WTC11 (cell line): ENCODE measurements around the gene SAC3D1. TPM values are rescaled to one million over a fixed set of nuclear protein-coding genes. Genes with fewer than 3 reads are reported as not detected.

Source experiments
- ATAC-seq: fragments of 200-7000 bp; cut with Tn5 transposase; 2 replicates; pipeline ENCODE4 v1.10.0; 2021; ENCODE audit warnings: mild to moderate bottlenecking, moderate library complexity
- CTCF ChIA-PET: fragments of 300-600 bp; sonication (Branson Sonifier 250); formaldehyde crosslinking; loops from one replicate; lab custom pipeline; 2021; ENCODE audit warnings: antibody characterized with exemption; lab: Charles Lee
- POLR2A ChIA-PET: fragments of 350-600 bp; sonication (Branson Sonifier 250); formaldehyde crosslinking; loops from one replicate; lab custom pipeline; 2021; ENCODE audit warnings: antibody characterized with exemption; lab: Charles Lee
- DNase-seq: peaks from one replicate; pipeline ENCODE4 v3.0.0; 2021; ENCODE audit warnings: low spot score
- H3K27ac Mint-ChIP-seq: 2 replicates; pipeline ENCODE4 v1.8.0; 2021; ENCODE audit warnings: mixed read lengths
- H3K27me3 Mint-ChIP-seq: 2 replicates; pipeline ENCODE4 v1.8.0; 2021; ENCODE audit warnings: low read depth, mild to moderate bottlenecking, moderate library complexity, mixed read lengths
- H3K36me3 Mint-ChIP-seq: 2 replicates; pipeline ENCODE4 v1.8.0; 2021; ENCODE audit warnings: mixed read lengths
- H3K4me1 Mint-ChIP-seq: 2 replicates; pipeline ENCODE4 v1.8.0; 2022; ENCODE audit warnings: mixed read lengths
- H3K4me3 Mint-ChIP-seq: 2 replicates; pipeline ENCODE4 v1.8.0; 2021; ENCODE audit warnings: mild to moderate bottlenecking, moderate library complexity, mixed read lengths
- H3K9me3 Mint-ChIP-seq: 2 replicates; pipeline ENCODE4 v1.8.0; 2021; ENCODE audit warnings: mixed read lengths
- AR ChIP-seq: fragments of 250-450 bp; sonication (Bioruptor Pico); IDR thresholded peaks from 2 replicates; pipeline ENCODE4 v1.9.0; 2021; ENCODE audit warnings: mild to moderate bottlenecking
- ATF3 ChIP-seq: sonication (generic); formaldehyde crosslinking; conservative IDR thresholded peaks from 2 replicates; pipeline ENCODE4 v1.8.1; 2022; ENCODE audit warnings: mild to moderate bottlenecking, missing genetic modification reagents
- CBFB ChIP-seq: sonication (generic); formaldehyde crosslinking; IDR thresholded peaks from 2 replicates; pipeline ENCODE4 v1.8.1; 2022; ENCODE audit warnings: mild to moderate bottlenecking, low read depth, missing genetic modification reagents
- E2F1 ChIP-seq: sonication (generic); formaldehyde crosslinking; IDR thresholded peaks from 2 replicates; pipeline ENCODE4 v1.8.0; 2022; ENCODE audit warnings: mild to moderate bottlenecking, missing genetic modification reagents
- E2F5 ChIP-seq: sonication (generic); formaldehyde crosslinking; IDR thresholded peaks from 2 replicates; pipeline ENCODE4 v1.8.1; 2022; ENCODE audit warnings: mild to moderate bottlenecking, moderate library complexity, missing genetic modification reagents
- EMX1 ChIP-seq: fragments of 250-450 bp; sonication (Bioruptor Pico); IDR thresholded peaks from 2 replicates; pipeline ENCODE4 v1.8.0; 2021; ENCODE audit warnings: mild to moderate bottlenecking
- IRF2 ChIP-seq: sonication (generic); formaldehyde crosslinking; IDR thresholded peaks from 2 replicates; pipeline ENCODE4 v1.8.0; 2022; ENCODE audit warnings: low read depth, missing genetic modification reagents, borderline replicate concordance
- NFE2L1 ChIP-seq: sonication (generic); formaldehyde crosslinking; IDR thresholded peaks from 2 replicates; pipeline ENCODE4 v1.8.1; 2023; ENCODE audit warnings: missing genetic modification reagents
- NFYB ChIP-seq: sonication (generic); formaldehyde crosslinking; conservative IDR thresholded peaks from 2 replicates; pipeline ENCODE4 v1.8.0; 2022; ENCODE audit warnings: low read depth, missing genetic modification reagents
- STAT6 ChIP-seq: sonication (generic); formaldehyde crosslinking; conservative IDR thresholded peaks from 2 replicates; pipeline ENCODE4 v1.8.1; 2023; ENCODE audit warnings: mild to moderate bottlenecking, low read depth, missing genetic modification reagents, moderate library complexity
- USF2 ChIP-seq: sonication (generic); formaldehyde crosslinking; IDR thresholded peaks from 2 replicates; pipeline ENCODE4 v1.8.1; 2023; ENCODE audit warnings: mild to moderate bottlenecking, missing genetic modification reagents, moderate library complexity
- ZBTB21 ChIP-seq: sonication (generic); formaldehyde crosslinking; IDR thresholded peaks from 2 replicates; pipeline ENCODE4 v1.8.1; 2023; ENCODE audit warnings: mild to moderate bottlenecking, missing genetic modification reagents, borderline replicate concordance
- ZNF263 ChIP-seq: sonication (generic); formaldehyde crosslinking; IDR thresholded peaks from 2 replicates; pipeline ENCODE4 v1.8.1; 2022; ENCODE audit warnings: low read depth, mild to moderate bottlenecking, moderate library complexity, missing genetic modification reagents
- ZNF317 ChIP-seq: sonication (generic); formaldehyde crosslinking; IDR thresholded peaks from 2 replicates; pipeline ENCODE4 v1.8.1; 2023; ENCODE audit warnings: low read depth, mild to moderate bottlenecking, moderate library complexity, missing genetic modification reagents, borderline replicate concordance
- ZNF423 ChIP-seq: fragments of 250-450 bp; sonication (Bioruptor Pico); IDR thresholded peaks from 2 replicates; pipeline ENCODE4 v2.1.2; 2022; ENCODE audit warnings: mild to moderate bottlenecking, moderate library complexity
- total RNA-seq: library from RNA; stranded (reverse); gene quantifications from 3 replicates; pipeline ENCODE4 v1.2.3, GENCODE V29; 2021

The SAC3D1 gene
- total RNA-seq, 1 experiment from 2014 or later, result 26.2 TPM

GRCh38 chr11:65016705-65017104 is 24.3 kb upstream of the SAC3D1 start (continued):
- TF ChIP-seq ZBTB21 (no peak), ATF3 (CRISPR knock-in tag) (no peak), E2F1 (no peak), ZNF263 (CRISPR knock-in tag) (no peak), NFYB (CRISPR knock-in tag) (no peak), E2F5 (CRISPR knock-in tag) (no peak)
- TF ChIP-seq, all 79 proteins: peak for 0

- Mint-ChIP-seq H3K36me3 (peaks cover 45% of the 10 kb centered on the region), H3K27me3 (no peaks in the 10 kb centered on the region), H3K4me1 (peaks cover 16% of the 10 kb centered on the region)
- DNase-seq, result no peak
- CTCF ChIA-PET, result no interaction called here
- no peak for TF ChIP-seq IRF2 (CRISPR knock-in tag)
- TF ChIP-seq USF2 (CRISPR knock-in tag), result no peak
- TF ChIP-seq NFE2L1 (CRISPR knock-in tag), result no peak
- TF ChIP-seq AR (CRISPR knock-in tag), result no peak
- TF ChIP-seq NFYB (CRISPR knock-in tag), result no peak
- no peak for TF ChIP-seq STAT6 (CRISPR knock-in tag)
- no peak for TF ChIP-seq ZNF317 (CRISPR knock-in tag)
- TF ChIP-seq ZNF423 (CRISPR knock-in tag), result no peak
- TF ChIP-seq EMX1 (CRISPR knock-in tag), result no peak
- no peak for TF ChIP-seq CBFB (CRISPR knock-in tag)
- no peak for TF ChIP-seq E2F5 (CRISPR knock-in tag)
- TF ChIP-seq, all 79 proteins: peak for 0
- Mint-ChIP-seq H3K27ac (no peak overlapping the region), H3K4me3 (no peak overlapping the region), H3K9me3 (no peaks in the 10 kb centered on the region)
- POLR2A ChIA-PET, result no interaction called here
- ATAC-seq, result no peak
These were observed 23.1 kb upstream of the SAC3D1 start for GRCh38 chr11:65017937-65018336.
